ENCODE results near the gene CKLF. TPM values are rescaled to one million over a fixed set of nuclear protein-coding genes. Genes with fewer than 3 reads are reported as not detected.

CKLF gene
- total RNA-seq, 4 donors from 2014 or later: 10.2 to 24.8 (median 17.5) TPM

DNA sequence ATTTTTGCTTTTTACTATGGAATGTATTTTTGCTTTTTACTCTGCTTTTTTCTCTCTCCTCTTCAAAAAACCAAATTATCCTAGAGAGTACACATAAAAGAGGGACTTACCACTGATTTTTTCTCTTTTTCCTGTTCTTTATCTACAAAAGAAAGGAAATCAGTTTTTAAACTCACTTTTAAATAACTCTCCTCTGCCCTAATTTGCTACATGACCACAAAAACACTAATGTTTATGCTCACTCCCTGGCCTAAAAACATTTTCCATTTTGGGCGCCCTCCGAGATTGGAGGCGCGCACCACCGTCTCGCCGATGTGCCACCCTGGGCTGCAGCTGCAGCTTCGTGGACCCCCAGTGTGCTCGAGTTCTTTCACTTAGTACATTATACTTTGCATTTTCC lies 3.5 kb upstream of the CKLF start:
- no peak for DNase-seq (ENCODE audit: low spot score in 2 of 2)
- intact Hi-C loops (cut with DNase I; ENCODE audit: low total_unique reads): loop anchor here (10.0 kb wide), 1 partner anchor 1814 kb away; no protein-coding TSS in a partner anchor
- WGBS, 2 donors: 39 to 61% methylated on average over 9 of the region's 9 CpGs

GRCh38 chr16:66549284-66550131 lies 2.9 kb upstream of the CKLF start, which contains the start of gene TK2:
TSS of gene TK2 (minus strand) at chr16:66550122. CDS start at chr16:66550061, 61 bp downstream.
- H3K4me3 ChIP-seq (ENCODE audit: low read depth, poor library complexity, severe bottlenecking): peak within 1 kb of the TSS; percentile 62
- WGBS, 2 donors: 5 to 6% methylated on average over 28 to 41 of the region's 80 CpGs
- peak in 1 of 2 donors; percentile 91 for DNase-seq (ENCODE audit: low spot score in 2 of 2)
- TF ChIP-seq, protein P1, sequence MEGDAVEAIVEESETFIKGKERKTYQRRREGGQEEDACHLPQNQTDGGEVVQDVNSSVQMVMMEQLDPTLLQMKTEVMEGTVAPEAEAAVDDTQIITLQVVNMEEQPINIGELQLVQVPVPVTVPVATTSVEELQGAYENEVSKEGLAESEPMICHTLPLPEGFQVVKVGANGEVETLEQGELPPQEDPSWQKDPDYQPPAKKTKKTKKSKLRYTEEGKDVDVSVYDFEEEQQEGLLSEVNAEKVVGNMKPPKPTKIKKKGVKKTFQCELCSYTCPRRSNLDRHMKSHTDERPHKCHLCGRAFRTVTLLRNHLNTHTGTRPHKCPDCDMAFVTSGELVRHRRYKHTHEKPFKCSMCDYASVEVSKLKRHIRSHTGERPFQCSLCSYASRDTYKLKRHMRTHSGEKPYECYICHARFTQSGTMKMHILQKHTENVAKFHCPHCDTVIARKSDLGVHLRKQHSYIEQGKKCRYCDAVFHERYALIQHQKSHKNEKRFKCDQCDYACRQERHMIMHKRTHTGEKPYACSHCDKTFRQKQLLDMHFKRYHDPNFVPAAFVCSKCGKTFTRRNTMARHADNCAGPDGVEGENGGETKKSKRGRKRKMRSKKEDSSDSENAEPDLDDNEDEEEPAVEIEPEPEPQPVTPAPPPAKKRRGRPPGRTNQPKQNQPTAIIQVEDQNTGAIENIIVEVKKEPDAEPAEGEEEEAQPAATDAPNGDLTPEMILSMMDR (IDR thresholded peaks at IDR 0.05): no peak
- TF ChIP-seq POLR2A (IDR thresholded peaks at IDR 0.05): no peak
- intact Hi-C loops (cut with DNase I; ENCODE audit: low total_unique reads): loop anchor here (10.0 kb wide), 1 partner anchor 1815 kb away; no protein-coding TSS in a partner anchor

More for the DNA sequence above, 3.5 kb upstream of the CKLF start:
- TF ChIP-seq POLR2A (IDR thresholded peaks at IDR 0.05): no peak
- TF ChIP-seq, protein P1 (IDR thresholded peaks at IDR 0.05): no peak
- H3K4me3 ChIP-seq (ENCODE audit: low read depth, poor library complexity, severe bottlenecking): peak overlapping the region; percentile 62

DNA sequence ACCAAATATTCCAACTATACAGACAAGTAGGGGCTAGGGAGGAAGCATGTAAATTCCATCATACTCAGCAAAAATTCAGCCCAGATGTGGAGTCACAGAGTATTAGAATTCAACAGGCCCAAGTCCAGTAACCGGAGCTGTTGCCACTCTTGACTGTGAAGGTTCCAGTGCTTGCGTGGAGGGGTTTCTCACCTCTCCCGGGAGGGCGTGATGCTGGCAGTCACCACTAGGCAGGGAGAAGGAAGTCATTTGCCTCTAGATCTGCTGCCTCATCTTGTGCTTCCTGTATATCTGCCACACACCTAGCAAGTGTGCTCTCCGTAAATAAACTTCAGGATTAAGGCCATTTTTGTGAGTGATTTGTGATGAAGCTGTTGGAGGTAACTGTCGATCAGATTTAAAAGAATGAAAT lies 1.0 kb upstream of the CKLF start:
- no peak for DNase-seq (ENCODE audit: low spot score in 2 of 2)
- TF ChIP-seq, protein P1 (IDR thresholded peaks at IDR 0.05): no peak
- TF ChIP-seq POLR2A (IDR thresholded peaks at IDR 0.05): no peak
- intact Hi-C loops (cut with DNase I; ENCODE audit: low total_unique reads): no loop called here
- no peak overlapping the region for H3K4me3 ChIP-seq (ENCODE audit: low read depth, poor library complexity, severe bottlenecking)
- 29 to 40% methylated on average over 5 to 6 of the region's 6 CpGs for WGBS, 2 donors

GRCh38 chr16:66551788-66552285 lies 539 bp upstream of the CKLF start:
- 20 to 22% methylated on average over 8 of the region's 8 CpGs for WGBS, 2 donors
- TF ChIP-seq, protein P1 (IDR thresholded peaks at IDR 0.05): no peak
- TF ChIP-seq POLR2A (IDR thresholded peaks at IDR 0.05): no peak
- intact Hi-C loops (cut with DNase I; ENCODE audit: low total_unique reads): no loop called here
- peak overlapping the region; percentile 44 for H3K4me3 ChIP-seq (ENCODE audit: low read depth, poor library complexity, severe bottlenecking)
- DNase-seq (ENCODE audit: low spot score in 2 of 2): no peak

DNA sequence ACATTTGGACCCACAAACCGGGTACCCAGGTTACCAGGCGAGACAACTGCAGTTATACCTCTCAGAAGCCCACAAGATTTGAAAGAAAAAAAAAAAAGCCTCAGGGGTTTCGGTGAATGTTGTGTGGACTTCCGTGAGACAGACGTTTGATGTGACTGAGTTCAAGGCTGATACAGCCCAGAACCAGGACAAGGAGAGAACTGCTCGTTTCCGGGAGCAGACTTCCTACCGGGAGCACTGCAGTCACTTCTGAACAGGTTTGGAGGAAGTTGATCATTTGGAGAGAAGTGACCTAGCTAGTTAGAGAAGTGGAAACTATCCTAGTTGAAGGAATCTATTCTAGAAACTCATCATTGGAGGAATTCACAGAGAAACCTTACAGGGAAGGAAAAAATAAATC lies 847 bp downstream of the CKLF start:
- DNase-seq (ENCODE audit: low spot score in 2 of 2): no peak
- no peak overlapping the region for H3K4me3 ChIP-seq (ENCODE audit: low read depth, poor library complexity, severe bottlenecking)
- 17 to 33% methylated on average over 8 of the region's 8 CpGs for WGBS, 2 donors
- intact Hi-C loops (cut with DNase I; ENCODE audit: low total_unique reads): no loop called here
- TF ChIP-seq POLR2A (IDR thresholded peaks at IDR 0.05): no peak
- TF ChIP-seq, protein P1 (IDR thresholded peaks at IDR 0.05): no peak

Measured in lower leg skin (tissue), 4 donors.